Measurements from ENCODE around the gene PCDH11Y.
"Not testable (repeated sequence)": the region's sequence is repeated elsewhere in the genome, so short reads cannot be mapped to it uniquely, and the experiment has no call there.

The PCDH11Y gene

GRCh38 chrY:5000057-5000456 is at the start of gene PCDH11Y:
Gene PCDH11Y (plus strand): TSS chrY:5000296. CDS start chrY:5057100, 56,804 bp downstream.
- DNase-seq (ENCODE audit: low spot score); FAIRE-seq: not testable (repeated sequence)

- FAIRE-seq; DNase-seq (ENCODE audit: low spot score): not testable (repeated sequence)
Observed at GRCh38 chrY:4967894-4968293, 32.2 kb upstream of the PCDH11Y start.

GRCh38 chrY:4991743-4992400 is 8.2 kb upstream of the PCDH11Y start:
- peak; percentile 87 for FAIRE-seq
- not testable (repeated sequence) for DNase-seq (ENCODE audit: low spot score)

GRCh38 chrY:4994892-4995291 is 5.2 kb upstream of the PCDH11Y start:
- DNase-seq (ENCODE audit: low spot score); FAIRE-seq: not testable (repeated sequence)

GRCh38 chrY:5002476-5003184 is 2.5 kb downstream of the PCDH11Y start:
- FAIRE-seq; DNase-seq (ENCODE audit: low spot score): not testable (repeated sequence)

GRCh38 chrY:5038972-5039523 is 39.0 kb downstream of the PCDH11Y start:
- not testable (repeated sequence) for DNase-seq (ENCODE audit: low spot score); FAIRE-seq

- not testable (repeated sequence) for DNase-seq (ENCODE audit: low spot score); FAIRE-seq
Observed at GRCh38 chrY:5083017-5083416, 82.9 kb downstream of the PCDH11Y start.

GRCh38 chrY:5182998-5183397 is 182.9 kb downstream of the PCDH11Y start:
- DNase-seq (ENCODE audit: low spot score); FAIRE-seq: not testable (repeated sequence)

GRCh38 chrY:5215116-5215515 is 215.0 kb downstream of the PCDH11Y start:
- not testable (repeated sequence) for FAIRE-seq

GRCh38 chrY:5324931-5325330 is 324.8 kb downstream of the PCDH11Y start:
- DNase-seq (ENCODE audit: low spot score); FAIRE-seq: not testable (repeated sequence)

More at GRCh38 chrY:5215116-5215515, 215.0 kb downstream of the PCDH11Y start:
- not testable (repeated sequence) for DNase-seq (ENCODE audit: low spot score)

GRCh38 chrY:5342220-5342619 is 342.1 kb downstream of the PCDH11Y start:
- not testable (repeated sequence) for FAIRE-seq; DNase-seq (ENCODE audit: low spot score)

GRCh38 chrY:5543705-5544104 is 543.6 kb downstream of the PCDH11Y start:
- not testable (repeated sequence) for FAIRE-seq; DNase-seq (ENCODE audit: low spot score)

- DNase-seq (ENCODE audit: low spot score); FAIRE-seq: not testable (repeated sequence)
Observed at GRCh38 chrY:5638589-5638988, 638.5 kb downstream of the PCDH11Y start.

GRCh38 chrY:5679265-5679664 is 679.2 kb downstream of the PCDH11Y start:
- not testable (repeated sequence) for DNase-seq (ENCODE audit: low spot score)

GRCh38 chrY:5708727-5709126 is 708.6 kb downstream of the PCDH11Y start:
- not testable (repeated sequence) for DNase-seq (ENCODE audit: low spot score); FAIRE-seq

More at GRCh38 chrY:5679265-5679664, 679.2 kb downstream of the PCDH11Y start:
- not testable (repeated sequence) for FAIRE-seq

GRCh38 chrY:5709788-5710381 is 709.8 kb downstream of the PCDH11Y start:
- not testable (repeated sequence) for DNase-seq (ENCODE audit: low spot score); FAIRE-seq

- not testable (repeated sequence) for DNase-seq (ENCODE audit: low spot score); FAIRE-seq
Observed at GRCh38 chrY:5761403-5761802, 761.3 kb downstream of the PCDH11Y start.

GRCh38 chrY:5776485-5776884 is 776.4 kb downstream of the PCDH11Y start:
- DNase-seq (ENCODE audit: low spot score); FAIRE-seq: not testable (repeated sequence)

Data from RCC 7860 (cell line).